ENCODE measurements around the gene LTB4R. TPM values are rescaled to one million over a fixed set of nuclear protein-coding genes. Genes with fewer than 3 reads are reported as not detected.

LTB4R gene
- total and polyA plus RNA-seq, 4 donors = 0.86 to 5.0 (median 2.5) TPM

DNA sequence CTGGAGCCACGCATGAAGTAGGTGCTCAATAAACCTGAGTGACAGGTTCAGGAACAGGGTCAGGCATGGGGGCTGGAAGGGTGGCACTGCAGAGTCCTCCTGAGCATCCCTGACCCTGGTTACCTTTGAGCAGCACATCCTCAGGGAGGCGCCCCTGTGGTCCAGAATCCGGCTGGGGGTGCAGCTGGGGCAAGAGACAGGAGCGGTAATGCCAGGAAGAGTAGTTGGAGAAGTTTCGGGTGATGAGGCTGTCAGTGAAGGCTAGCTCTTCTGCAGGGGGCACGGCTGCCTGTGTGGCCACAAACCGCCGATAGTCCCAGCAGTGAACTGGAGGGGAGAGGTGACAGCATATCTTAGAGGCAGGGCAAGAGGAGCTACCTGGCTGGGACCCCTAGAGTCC, 41.9 kb upstream of the LTB4R start:
- 95% methylated on average over 8 of the region's 8 CpGs for WGBS
- no peak for DNase-seq (ENCODE audit: low spot score)
- Histone ChIP-seq H3K4me3 (ENCODE audit: low read depth in 1 of 3, low read length in 3 of 3) (no peak overlapping the region), H3K36me3 (ENCODE audit: control insufficient read depth in 4 of 4, insufficient read depth in 3 of 4, low read depth in 1 of 4, low read length in 3 of 4) (peaks cover 0 to 38% (median 10%) of the 10 kb centered on the region in 4 donors), H3K27me3 (ENCODE audit: control insufficient read depth in 4 of 4, insufficient read depth in 4 of 4, low read length in 3 of 4) (no peaks in the 10 kb centered on the region), H3K9ac (ENCODE audit: low read depth in 1 of 2, low read length in 2 of 2) (no peak overlapping the region), H3K9me3 (ENCODE audit: control insufficient read depth in 4 of 4, low read length in 3 of 4) (no peaks in the 10 kb centered on the region), H3K27ac (ENCODE audit: low read depth in 1 of 2, low read length in 2 of 2) (no peak overlapping the region), H3K4me1 (ENCODE audit: control insufficient read depth in 4 of 4, insufficient read depth in 4 of 4, low read length in 3 of 4) (peaks cover 1 to 19% (median 4%) of the 10 kb centered on the region in 4 donors)
- TF ChIP-seq FOXA1 (IDR thresholded peaks at IDR 0.05) = no peak
- no peak for TF ChIP-seq TAF1 (conservative IDR thresholded peaks at IDR 0.05)
- no peak for TF ChIP-seq HNF4A (conservative IDR thresholded peaks at IDR 0.05)
- TF ChIP-seq, protein P1, sequence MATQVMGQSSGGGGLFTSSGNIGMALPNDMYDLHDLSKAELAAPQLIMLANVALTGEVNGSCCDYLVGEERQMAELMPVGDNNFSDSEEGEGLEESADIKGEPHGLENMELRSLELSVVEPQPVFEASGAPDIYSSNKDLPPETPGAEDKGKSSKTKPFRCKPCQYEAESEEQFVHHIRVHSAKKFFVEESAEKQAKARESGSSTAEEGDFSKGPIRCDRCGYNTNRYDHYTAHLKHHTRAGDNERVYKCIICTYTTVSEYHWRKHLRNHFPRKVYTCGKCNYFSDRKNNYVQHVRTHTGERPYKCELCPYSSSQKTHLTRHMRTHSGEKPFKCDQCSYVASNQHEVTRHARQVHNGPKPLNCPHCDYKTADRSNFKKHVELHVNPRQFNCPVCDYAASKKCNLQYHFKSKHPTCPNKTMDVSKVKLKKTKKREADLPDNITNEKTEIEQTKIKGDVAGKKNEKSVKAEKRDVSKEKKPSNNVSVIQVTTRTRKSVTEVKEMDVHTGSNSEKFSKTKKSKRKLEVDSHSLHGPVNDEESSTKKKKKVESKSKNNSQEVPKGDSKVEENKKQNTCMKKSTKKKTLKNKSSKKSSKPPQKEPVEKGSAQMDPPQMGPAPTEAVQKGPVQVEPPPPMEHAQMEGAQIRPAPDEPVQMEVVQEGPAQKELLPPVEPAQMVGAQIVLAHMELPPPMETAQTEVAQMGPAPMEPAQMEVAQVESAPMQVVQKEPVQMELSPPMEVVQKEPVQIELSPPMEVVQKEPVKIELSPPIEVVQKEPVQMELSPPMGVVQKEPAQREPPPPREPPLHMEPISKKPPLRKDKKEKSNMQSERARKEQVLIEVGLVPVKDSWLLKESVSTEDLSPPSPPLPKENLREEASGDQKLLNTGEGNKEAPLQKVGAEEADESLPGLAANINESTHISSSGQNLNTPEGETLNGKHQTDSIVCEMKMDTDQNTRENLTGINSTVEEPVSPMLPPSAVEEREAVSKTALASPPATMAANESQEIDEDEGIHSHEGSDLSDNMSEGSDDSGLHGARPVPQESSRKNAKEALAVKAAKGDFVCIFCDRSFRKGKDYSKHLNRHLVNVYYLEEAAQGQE (IDR thresholded peaks at IDR 0.05) = no peak
- TF ChIP-seq, protein P2, sequence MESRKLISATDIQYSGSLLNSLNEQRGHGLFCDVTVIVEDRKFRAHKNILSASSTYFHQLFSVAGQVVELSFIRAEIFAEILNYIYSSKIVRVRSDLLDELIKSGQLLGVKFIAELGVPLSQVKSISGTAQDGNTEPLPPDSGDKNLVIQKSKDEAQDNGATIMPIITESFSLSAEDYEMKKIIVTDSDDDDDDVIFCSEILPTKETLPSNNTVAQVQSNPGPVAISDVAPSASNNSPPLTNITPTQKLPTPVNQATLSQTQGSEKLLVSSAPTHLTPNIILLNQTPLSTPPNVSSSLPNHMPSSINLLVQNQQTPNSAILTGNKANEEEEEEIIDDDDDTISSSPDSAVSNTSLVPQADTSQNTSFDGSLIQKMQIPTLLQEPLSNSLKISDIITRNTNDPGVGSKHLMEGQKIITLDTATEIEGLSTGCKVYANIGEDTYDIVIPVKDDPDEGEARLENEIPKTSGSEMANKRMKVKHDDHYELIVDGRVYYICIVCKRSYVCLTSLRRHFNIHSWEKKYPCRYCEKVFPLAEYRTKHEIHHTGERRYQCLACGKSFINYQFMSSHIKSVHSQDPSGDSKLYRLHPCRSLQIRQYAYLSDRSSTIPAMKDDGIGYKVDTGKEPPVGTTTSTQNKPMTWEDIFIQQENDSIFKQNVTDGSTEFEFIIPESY (IDR thresholded peaks at IDR 0.05) = no peak
- TF ChIP-seq RXRA (IDR thresholded peaks at IDR 0.05) = no peak
- TF ChIP-seq RAD21 (IDR thresholded peaks at IDR 0.05) = no peak
- TF ChIP-seq MAX (IDR thresholded peaks at IDR 0.05) = no peak

- Histone ChIP-seq H3K4me3 (ENCODE audit: low read depth in 1 of 3, low read length in 3 of 3) (no peak overlapping the region), H3K9ac (ENCODE audit: low read depth in 1 of 2, low read length in 2 of 2) (no peak overlapping the region), H3K36me3 (ENCODE audit: control insufficient read depth in 4 of 4, insufficient read depth in 3 of 4, low read depth in 1 of 4, low read length in 3 of 4) (peaks cover 0 to 38% (median 10%) of the 10 kb centered on the region in 4 donors), H3K27me3 (ENCODE audit: control insufficient read depth in 4 of 4, insufficient read depth in 4 of 4, low read length in 3 of 4) (no peaks in the 10 kb centered on the region), H3K9me3 (ENCODE audit: control insufficient read depth in 4 of 4, low read length in 3 of 4) (no peaks in the 10 kb centered on the region), H3K27ac (ENCODE audit: low read depth in 1 of 2, low read length in 2 of 2) (no peak overlapping the region), H3K4me1 (ENCODE audit: control insufficient read depth in 4 of 4, insufficient read depth in 4 of 4, low read length in 3 of 4) (peaks cover 1 to 19% (median 4%) of the 10 kb centered on the region in 4 donors)
- no peak for DNase-seq (ENCODE audit: low spot score)
- WGBS = 95% methylated on average over 14 of the region's 14 CpGs
- TF ChIP-seq JUND (IDR thresholded peaks at IDR 0.05) (no peak), SP1 (IDR thresholded peaks at IDR 0.05) (no peak), EGR1 (IDR thresholded peaks at IDR 0.05; ENCODE audit: low read depth in 2 of 2) (no peak), YY1 (IDR thresholded peaks at IDR 0.05) (no peak), TAF1 (conservative IDR thresholded peaks at IDR 0.05) (no peak), HNF4A (conservative IDR thresholded peaks at IDR 0.05) (no peak), CTCF (IDR thresholded peaks at IDR 0.05; ENCODE audit: low read depth, low read length, missing input control) (no peak), GABPA (IDR thresholded peaks at IDR 0.05 in 1 of 2, conservative IDR thresholded peaks at IDR 0.05 in 1 of 2) (no peak), MAX (IDR thresholded peaks at IDR 0.05) (no peak), FOXA1 (IDR thresholded peaks at IDR 0.05) (no peak), FOXA2 (IDR thresholded peaks at IDR 0.05) (no peak), RXRA (IDR thresholded peaks at IDR 0.05) (no peak), NR2F2 (IDR thresholded peaks at IDR 0.05) (no peak)
- TF ChIP-seq, protein P1 (IDR thresholded peaks at IDR 0.05) = no peak
- TF ChIP-seq, protein P2 (IDR thresholded peaks at IDR 0.05) = no peak
- TF ChIP-seq, protein P3, sequence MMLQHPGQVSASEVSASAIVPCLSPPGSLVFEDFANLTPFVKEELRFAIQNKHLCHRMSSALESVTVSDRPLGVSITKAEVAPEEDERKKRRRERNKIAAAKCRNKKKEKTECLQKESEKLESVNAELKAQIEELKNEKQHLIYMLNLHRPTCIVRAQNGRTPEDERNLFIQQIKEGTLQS (IDR thresholded peaks at IDR 0.05) = no peak
Observed at GRCh38 chr14:24269910-24270536, 41.3 kb upstream of the LTB4R start.
